ENCODE data around the gene NEDD4L. TPM values are rescaled to one million over a fixed set of nuclear protein-coding genes. Genes with fewer than 3 reads are reported as not detected.
"Not testable (repeated sequence)": the region's sequence is repeated elsewhere in the genome, so short reads cannot be mapped to it uniquely, and the experiment has no call there.

NEDD4L gene
- total RNA-seq, 3 donors from 2014 or later: 161 to 309 (median 256) TPM

- DNase-seq (no peak), ATAC-seq (no peak)
- Histone ChIP-seq H3K4me1 (ENCODE audit: low read depth) (no peaks in the 10 kb centered on the region), H3K9me3 (no peaks in the 10 kb centered on the region), H3K4me3 (no peak overlapping the region), H3K36me3 (ENCODE audit: low read depth) (no peaks in the 10 kb centered on the region)
- intact Hi-C loops (cut with DNase I, micrococcal nuclease): no loop called here
- TF ChIP-seq CTCF (IDR thresholded peaks at IDR 0.05): no peak
These were observed 4.1 kb downstream of the NEDD4L start for GRCh38 chr18:58048081-58048642.

GRCh38 chr18:58049000-58049688, 5.1 kb downstream of the NEDD4L start:
- intact Hi-C loops (cut with DNase I, micrococcal nuclease): no loop called here
- Histone ChIP-seq H3K36me3 (ENCODE audit: low read depth) (no peaks in the 10 kb centered on the region), H3K4me1 (ENCODE audit: low read depth) (no peaks in the 10 kb centered on the region), H3K9me3 (no peaks in the 10 kb centered on the region), H3K4me3 (no peak overlapping the region)
- ATAC-seq (no peak), DNase-seq (no peak)
- TF ChIP-seq CTCF (IDR thresholded peaks at IDR 0.05): no peak

- intact Hi-C loops (cut with DNase I, micrococcal nuclease); ATAC-seq; H3K36me3 ChIP-seq (ENCODE audit: low read depth); DNase-seq; H3K4me1 ChIP-seq (ENCODE audit: low read depth); H3K9me3 ChIP-seq; H3K4me3 ChIP-seq: not testable (repeated sequence)
These were observed 6.9 kb downstream of the NEDD4L start for GRCh38 chr18:58050963-58051362.

- Histone ChIP-seq H3K4me1 (ENCODE audit: low read depth) (peaks cover 6% of the 10 kb centered on the region), H3K36me3 (ENCODE audit: low read depth) (no peaks in the 10 kb centered on the region), H3K9me3 (no peaks in the 10 kb centered on the region), H3K4me3 (no peak overlapping the region)
- peak; percentile 67 for ATAC-seq
- intact Hi-C loops (cut with DNase I, micrococcal nuclease): no loop called here
- no peak for DNase-seq
- no peak for TF ChIP-seq CTCF (IDR thresholded peaks at IDR 0.05)
These were observed 7.9 kb downstream of the NEDD4L start for GRCh38 chr18:58051765-58052460.

GRCh38 chr18:58052960-58053359, 8.9 kb downstream of the NEDD4L start:
- Histone ChIP-seq H3K9me3 (no peaks in the 10 kb centered on the region), H3K36me3 (ENCODE audit: low read depth) (no peaks in the 10 kb centered on the region), H3K4me3 (no peak overlapping the region), H3K4me1 (ENCODE audit: low read depth) (peaks cover 6% of the 10 kb centered on the region)
- TF ChIP-seq CTCF (IDR thresholded peaks at IDR 0.05): no peak
- DNase-seq (no peak), ATAC-seq (no peak)
- intact Hi-C loops (cut with DNase I, micrococcal nuclease): no loop called here
